ENCODE measurements around the gene ACTA2.

Gene ACTA2

DNA sequence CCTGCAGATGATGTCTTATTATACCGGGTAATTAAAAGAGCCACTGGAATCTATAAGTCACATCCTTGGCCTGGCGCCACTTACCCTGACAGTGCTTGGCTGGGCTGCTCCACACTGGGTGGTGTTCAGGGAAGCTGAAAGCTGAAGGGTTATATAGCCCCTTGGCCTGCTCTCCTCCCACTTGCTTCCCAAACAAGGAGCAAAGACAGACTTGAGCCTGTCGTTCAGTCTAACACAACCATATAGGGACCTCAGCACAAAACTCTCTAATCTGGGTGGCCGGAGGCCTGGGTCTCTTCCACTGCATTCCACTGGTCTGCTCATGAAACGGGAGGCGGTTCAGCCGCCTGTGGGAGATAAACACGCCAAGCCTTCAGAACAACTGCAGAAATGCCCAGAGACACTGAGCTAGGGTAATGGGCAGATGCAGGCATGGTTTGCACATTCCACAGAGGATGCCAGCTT lies at the start of gene ACTA2:
ACTA2 (minus strand) TSS at position 127 of the 465 bp plus-strand sequence. CDS start 3,843 bp downstream, outside the sequence.
- DNase-seq (ENCODE audit: low spot score): no peak

DNA sequence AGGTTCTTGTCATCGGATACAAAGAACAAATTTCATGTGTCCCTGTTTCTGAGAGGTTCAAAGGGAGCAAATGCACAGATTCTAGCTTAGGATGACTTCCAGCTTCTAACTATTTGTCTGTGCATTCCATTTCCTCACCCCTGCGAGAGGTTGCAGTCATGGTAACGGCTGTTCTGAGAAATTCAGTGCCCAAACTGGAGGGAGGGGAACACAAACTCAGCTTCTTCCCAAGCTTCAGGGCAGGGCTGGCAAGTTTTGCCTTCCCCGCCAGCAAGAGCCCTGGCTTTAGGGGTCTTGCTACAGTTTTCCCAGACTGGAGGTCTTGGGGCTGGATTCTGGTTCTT lies 49.1 kb upstream of the ACTA2 start:
- no peak for DNase-seq (ENCODE audit: low spot score)

DNA sequence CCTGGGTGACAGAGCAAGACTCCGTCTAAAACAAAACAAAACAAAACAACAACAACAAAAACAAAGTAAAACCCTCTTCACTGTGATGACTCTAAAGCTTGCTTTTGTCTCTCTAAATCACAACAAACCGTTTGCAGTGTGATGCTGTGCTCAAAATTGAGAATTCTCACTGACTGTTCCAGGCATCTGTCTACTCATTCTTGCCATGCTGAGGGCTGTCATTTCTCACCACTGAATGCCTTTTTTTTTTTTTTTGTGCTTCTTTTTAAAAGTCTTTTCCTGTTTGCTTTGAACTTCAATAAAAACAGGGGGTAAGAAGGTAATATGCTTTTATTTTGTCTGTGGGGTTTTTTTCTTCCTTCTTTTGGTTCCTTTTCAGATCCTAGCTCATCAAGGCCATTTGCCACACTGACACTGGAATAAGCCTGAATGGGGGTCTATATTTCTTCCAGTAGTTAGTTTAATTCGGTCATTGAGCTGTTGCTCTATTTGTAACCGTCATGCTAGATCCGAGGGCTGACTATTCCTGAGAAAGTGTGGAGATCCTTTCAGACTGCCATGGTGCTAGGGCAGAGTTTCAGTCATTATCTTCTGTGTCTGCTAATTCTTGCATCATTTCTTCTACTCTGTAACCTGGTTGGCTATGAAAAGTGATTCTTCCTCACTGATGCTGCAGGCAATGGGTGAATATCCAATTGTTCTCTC lies 48.6 kb upstream of the ACTA2 start:
- no peak for DNase-seq (ENCODE audit: low spot score)

DNA sequence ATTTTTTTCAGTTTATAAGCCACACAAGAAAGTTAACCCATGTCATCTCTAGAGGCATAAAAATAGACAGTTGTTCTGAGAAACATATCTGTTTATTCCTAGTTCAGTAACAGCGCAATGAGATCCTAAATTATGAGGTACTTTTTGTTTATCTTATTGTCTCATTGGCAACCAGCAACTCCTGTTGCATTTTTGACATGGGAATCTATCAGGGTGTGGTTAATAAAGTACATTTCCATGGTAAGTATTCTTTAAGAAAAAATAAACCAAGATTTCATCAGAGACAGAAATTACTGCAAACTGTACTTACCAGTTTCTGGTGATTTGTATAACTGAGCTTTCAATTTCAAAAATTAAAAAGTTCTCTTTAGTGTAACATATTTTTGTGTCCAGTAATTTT lies 47.1 kb upstream of the ACTA2 start:
- no peak for DNase-seq (ENCODE audit: low spot score)

DNA sequence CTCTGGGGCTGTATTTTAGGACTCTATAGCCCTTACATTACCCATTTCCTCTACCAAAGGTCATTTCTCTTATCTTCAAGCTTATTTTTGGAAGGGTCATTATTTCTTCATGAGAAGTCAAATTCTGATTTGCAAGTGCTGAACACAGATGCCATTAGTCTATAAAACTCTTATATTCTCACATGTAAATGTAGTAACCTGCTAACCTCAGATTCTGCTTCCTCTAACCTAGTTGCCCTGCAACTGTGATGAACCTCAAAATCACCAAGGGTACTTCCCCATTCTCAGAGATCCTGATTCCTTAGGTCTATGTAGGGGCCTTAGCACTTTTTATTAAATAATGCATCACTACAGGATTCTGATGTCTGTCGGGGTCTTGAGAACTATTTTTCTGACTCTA lies 44.4 kb upstream of the ACTA2 start:
- no peak for DNase-seq (ENCODE audit: low spot score)

DNA sequence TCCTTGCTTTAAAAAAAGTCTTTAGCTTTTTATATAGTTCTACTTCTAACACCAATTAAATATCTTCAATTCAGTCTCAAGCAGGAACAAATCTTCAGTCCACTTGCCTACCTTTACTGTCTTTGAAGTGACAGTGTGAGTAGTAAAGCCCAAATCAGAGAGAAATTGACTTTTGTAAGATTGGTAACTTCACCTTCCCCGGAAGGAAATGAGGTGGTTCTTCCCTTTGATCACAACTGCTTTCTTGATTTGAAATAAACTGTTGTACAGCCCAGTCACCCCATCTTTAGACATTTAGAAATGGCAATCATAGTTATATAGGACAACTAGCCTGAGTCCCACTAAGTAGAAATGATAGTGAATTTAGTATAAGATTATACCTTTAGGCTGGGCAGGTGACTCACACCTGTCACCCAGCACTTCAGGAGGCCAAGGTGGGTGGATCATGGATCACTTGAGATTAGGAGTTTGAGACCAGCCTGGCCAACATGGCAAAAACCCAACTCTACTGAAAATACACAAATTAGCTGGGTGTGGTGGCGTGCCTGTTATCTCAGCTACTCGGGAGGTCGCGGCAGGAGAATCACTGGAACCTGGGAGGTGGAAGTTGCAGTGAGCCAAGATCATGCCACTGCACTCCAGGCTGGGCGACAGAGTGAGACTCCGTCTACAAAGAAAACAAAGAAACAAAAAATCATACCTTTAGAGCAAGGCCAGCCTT lies 42.7 kb upstream of the ACTA2 start:
- no peak for DNase-seq (ENCODE audit: low spot score)

DNA sequence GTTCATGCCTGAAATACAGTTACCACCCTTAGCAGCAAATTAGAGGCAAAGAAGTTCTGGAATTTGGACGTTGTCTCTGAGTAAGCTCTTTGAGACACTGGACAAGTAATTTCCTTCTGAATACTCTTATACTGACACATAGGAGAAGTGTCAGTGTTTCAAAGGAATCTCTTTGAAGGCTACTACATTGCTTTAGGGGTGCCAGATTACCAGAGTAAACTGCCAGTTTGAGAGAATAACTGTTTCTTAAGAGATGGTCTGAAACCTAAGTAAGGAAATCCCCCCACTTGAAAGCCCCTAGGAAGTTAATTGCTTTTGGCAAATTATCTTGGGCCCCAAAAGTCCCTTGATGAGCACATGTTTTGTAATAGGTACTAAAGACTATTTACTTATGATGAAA lies 41.4 kb upstream of the ACTA2 start:
- DNase-seq (ENCODE audit: low spot score): peak; percentile 80

DNA sequence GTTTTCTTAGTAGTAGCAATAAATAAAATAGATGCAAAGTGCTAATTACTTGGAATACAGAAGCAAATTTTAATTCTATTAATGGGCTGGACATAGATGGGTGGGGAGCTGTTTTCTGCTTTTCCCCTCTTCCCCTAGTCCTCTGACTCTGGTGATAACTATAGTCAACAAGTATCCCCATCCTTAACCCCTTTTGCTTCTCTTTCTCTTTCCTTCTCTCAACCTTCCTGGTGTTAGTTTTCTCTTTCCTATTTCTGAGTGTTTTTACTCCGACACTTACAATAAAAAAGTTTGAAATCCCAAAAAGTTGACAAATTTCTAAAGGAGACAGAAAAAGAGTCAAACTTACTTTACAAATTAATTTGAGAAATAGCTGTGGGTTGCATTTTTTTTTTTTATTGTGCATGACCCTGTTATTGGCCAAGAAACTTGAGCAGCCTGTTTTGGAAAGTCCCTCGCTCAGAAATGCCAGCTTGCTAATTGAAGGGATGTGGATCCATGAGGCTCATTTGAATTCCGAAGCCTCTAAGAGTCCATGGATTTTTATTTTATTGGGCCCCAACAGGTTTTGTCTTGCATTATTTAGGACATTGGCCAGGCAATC lies 40.5 kb upstream of the ACTA2 start:
- peak; percentile 15 for DNase-seq (ENCODE audit: low spot score)

DNA sequence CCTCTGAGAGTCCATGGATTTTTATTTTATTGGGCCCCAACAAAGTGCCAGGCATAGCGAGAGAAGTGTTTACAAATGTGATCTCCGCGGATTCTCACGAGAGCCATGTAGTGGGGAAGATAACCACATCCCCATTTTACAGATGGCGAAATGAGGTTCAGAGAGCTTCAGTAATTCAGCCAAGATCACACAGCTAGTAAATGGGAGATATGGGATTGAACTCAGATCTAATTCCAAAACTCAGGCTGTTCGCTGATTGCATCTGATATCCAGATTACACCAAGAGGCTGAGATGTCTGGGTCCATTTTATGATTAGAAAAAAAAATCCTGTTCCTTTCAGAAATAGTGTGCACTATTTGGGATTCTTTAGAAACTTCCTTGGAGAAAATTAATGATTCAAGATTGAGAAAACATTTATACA lies 39.3 kb upstream of the ACTA2 start:
- DNase-seq (ENCODE audit: low spot score): peak; percentile 62

DNA sequence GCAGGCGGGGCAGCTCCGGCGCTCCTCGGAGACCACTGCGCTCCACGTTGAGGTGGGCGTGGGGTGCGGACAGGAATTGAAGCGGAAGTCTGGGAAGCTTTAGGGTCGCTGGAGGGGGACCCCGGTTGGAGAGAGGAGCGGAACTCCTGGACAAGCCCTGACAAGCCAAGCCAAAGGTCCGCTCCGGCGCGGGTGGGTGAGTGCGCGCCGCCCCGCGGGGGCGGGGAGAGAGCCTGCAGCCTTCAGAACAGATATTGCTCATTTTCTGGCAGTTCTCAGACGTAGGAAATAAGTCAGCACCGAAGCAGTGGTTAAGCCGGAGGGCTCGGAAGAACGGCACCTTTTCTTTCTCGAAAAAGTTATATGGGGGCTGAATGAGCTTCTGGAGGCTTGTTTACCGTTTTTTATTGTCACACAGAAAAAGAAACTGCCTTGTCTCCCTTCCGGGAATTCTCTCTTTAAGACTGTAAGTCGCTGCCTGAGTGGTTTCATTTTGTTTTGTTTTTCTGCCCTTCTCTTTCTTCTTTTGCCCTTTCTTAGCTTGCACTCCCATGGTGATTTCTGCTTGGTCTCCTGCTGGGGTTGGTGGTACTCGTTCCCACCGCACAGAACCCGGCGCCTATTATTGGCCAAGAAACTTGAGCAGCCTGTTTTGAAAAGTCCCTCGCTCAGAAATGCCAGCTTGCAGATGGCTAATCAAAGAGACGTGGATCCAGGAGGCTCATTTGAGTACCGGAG lies 38.8 kb upstream of the ACTA2 start:
- peak; percentile 86 for DNase-seq (ENCODE audit: low spot score)

DNA sequence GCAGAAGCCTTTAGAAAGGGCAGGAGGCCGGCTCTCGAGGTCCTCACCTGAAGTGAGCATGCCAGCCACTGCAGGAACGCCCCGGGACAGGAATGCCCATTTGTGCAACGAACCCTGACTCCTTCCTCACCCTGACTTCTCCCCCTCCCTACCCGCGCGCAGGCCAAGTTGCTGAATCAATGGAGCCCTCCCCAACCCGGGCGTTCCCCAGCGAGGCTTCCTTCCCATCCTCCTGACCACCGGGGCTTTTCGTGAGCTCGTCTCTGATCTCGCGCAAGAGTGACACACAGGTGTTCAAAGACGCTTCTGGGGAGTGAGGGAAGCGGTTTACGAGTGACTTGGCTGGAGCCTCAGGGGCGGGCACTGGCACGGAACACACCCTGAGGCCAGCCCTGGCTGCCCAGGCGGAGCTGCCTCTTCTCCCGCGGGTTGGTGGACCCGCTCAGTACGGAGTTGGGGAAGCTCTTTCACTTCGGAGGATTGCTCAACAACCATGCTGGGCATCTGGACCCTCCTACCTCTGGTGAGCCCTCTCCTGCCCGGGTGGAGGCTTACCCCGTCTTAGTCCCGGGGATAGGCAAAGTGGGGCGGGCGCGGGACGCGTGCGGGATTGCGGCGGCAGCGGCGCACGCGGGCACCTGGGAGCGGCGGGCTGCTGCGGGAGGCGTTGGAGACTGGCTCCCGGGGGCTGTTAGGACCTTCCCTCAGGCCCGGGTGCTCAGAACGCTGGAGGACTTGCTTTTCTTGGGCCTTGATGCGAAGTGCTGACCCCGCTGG lies 38.0 kb upstream of the ACTA2 start, which contains the start of gene FAS:
FAS (plus strand) TSS at position 415 of the 777 bp plus-strand sequence; CDS start at position 494, 79 bp downstream.
- peak; percentile 80 for DNase-seq (ENCODE audit: low spot score)

DNA sequence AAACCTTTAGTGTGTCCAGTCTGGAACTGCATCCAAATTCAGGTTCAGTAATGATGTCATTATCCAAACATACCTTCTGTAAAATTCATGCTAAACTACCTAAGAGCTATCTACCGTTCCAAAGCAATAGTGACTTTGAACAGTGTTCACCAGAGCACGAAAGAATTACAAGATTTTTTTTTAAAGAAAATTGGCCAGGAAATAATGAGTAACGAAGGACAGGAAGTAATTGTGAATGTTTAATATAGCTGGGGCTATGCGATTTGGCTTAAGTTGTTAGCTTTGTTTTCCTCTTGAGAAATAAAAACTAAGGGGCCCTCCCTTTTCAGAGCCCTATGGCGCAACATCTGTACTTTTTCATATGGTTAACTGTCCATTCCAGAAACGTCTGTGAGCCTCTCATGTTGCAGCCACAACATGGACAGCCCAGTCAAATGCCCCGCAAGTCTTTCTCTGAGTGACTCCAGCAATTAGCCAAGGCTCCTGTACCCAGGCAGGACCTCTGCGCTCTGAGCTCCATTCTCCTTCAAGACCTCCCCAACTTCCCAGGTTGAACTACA lies 37.3 kb upstream of the ACTA2 start:
- DNase-seq (ENCODE audit: low spot score): peak; percentile 16

DNA sequence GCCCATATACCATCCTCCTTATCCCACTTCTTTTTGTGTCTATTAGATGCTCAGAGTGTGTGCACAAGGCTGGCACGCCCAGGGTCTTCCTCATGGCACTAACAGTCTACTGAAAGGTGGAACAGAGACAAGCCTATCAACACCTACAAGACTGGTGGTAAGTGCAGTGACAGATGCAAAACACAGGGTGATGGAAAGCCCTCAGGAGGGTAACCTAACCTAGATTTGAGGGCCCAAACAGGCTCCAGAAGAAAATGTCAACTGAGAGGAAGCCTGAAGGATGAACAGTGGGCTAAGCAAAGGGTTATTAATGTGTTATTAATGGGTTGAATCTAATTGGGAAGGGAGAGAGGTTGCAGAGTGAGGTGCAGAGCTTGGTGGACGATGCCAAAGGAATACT lies 36.9 kb upstream of the ACTA2 start:
- DNase-seq (ENCODE audit: low spot score): no peak

DNA sequence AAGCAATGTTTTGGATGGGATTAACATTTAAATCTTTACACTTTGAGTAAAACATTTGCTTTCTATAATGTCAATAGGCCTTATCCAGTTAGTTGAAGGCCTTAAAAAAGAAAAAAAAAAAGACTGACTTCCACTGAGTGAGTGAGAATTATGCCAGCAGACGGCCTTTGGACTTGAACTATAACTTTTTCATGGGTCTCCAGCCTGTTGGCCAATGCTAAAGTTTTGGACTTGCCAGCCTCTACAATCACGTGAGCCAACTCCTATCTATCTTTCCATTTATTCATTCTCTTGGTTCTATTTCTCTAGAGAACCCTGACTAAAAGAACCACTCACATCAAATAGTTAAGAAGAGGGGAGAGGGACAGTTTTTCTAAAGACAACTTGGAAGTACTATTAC lies 35.3 kb upstream of the ACTA2 start:
- DNase-seq (ENCODE audit: low spot score): no peak

DNA sequence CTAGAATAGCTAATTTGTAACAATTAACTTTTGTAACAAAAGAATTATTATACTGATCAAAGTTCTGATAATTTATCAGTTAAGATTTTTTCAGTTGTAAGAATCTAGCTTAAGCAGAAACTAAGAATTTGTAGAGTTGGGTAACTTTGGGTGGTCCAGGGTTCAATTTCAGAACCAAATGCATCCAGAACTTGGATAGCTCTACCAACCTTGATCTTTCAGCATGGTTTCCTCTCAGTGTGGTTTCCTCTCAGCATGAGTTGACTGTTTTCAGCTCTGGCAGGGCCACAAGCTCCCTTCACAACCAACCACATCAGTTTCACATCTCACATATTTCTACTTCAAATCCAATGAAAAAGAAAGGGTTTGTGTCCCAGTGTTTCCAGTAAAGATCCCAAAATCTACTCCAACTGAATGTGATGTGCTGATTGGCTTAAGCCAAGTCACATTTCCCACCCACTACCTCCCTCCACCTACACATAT lies 34.7 kb upstream of the ACTA2 start:
- DNase-seq (ENCODE audit: low spot score): no peak

DNA sequence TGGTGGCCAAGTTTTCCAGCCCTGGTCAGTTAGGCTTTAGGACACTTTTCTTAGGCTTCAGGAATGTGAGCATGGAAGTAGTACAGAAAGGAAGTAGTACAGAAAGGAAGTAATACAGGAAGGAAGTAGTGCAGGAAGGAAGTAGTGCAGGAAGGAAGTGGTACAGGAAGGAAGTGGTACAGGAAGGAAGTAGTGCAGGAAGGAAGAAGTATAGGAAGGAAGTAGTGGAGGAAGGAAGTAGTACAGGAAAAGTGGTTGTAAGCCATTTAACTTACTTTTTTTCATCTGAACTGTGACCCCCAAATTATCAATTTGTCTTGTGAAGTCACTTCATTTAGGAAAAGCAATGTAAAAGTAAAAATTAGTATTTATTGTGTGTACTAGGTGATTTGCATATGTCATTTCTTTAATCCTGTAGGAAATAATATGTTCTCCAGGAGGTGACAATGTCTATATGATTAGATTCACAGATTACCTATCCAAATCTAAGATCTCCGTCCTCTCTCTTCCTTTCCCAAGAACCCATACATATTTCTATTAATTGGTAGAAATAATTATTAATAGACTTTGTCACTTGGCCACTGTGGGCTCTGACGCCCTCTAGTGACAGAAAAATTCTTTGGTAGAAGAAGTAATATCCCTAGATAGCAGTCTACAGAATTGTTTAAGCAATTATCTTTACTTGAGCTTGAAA lies 34.1 kb upstream of the ACTA2 start:
- DNase-seq (ENCODE audit: low spot score): peak; percentile 37

DNA sequence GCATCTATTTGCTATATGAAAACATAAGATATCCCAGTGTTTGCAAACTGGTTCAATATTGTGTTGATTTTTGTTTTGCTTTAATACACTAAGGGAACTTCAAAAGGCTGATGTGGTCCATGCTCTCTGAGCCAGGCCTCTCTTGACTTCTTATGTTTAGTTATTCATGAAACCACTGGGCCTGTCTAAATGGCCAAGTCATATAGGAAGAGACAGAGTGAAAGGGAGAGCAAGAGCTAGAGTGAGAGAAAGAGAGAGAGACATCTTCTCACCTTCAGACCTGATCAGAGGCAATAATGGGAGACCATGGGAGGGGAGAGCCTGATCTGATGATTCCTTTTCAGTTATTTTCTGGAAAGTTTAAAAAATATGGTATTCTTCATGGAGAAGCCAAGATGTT lies 32.0 kb upstream of the ACTA2 start:
- no peak for DNase-seq (ENCODE audit: low spot score)

DNA sequence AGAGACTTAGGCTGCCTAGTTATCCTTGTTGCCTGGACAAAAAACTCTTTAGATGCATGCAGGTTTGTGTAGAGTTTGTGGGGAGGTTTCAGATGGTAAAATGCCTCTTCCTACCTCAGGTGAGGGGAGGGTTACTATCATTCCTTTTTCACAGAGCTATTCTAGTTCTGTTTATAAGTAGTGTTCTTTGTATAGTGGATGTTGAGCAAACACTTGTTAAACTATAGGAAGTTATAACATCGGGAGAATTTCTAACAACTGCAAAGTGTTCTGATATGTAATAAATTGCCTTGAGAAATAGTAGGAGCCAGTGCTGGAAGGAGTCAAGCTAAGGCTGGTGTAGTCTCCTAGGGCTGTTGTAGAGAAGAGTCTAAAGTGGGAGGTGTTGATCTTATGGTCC lies 31.4 kb upstream of the ACTA2 start:
- DNase-seq (ENCODE audit: low spot score): no peak

DNA sequence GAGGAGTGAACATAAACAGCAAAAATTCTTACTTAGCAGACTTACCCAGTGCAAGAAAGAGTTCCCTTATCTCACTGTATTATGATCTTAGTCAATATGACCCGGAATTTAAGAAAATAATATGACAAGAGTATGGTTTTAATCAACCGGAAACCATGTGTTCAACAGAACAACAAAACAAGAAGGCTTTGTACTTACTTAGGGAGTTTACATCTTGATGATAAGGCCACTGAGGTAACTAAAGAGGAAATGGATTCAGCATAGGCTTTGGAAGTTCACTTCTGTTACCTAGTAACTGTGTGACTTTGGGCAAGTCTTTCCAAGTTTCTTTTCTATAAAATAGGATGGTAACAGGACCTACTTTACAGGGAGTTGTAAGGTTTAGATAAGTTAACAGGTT lies 30.6 kb upstream of the ACTA2 start:
- no peak for DNase-seq (ENCODE audit: low spot score)

DNA sequence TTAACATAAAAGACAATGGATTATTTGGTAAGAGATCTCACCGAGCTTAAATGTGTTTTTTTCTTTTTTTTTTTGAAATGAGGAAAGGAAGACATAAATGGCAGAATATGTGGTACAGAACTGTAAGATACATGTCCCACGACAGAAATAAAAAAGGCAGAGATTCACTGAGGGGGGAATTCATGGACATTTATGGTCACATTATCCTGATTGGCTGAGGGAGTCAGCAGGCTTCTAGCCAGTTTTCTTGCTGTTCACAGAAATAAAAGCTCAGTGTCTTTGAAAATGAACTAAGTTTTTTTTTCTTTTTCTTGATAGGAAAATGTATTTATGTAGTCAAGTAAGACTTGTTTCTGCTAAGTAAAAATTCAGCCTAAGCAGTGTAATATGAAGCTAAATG lies 29.8 kb upstream of the ACTA2 start:
- DNase-seq (ENCODE audit: low spot score): no peak

DNA sequence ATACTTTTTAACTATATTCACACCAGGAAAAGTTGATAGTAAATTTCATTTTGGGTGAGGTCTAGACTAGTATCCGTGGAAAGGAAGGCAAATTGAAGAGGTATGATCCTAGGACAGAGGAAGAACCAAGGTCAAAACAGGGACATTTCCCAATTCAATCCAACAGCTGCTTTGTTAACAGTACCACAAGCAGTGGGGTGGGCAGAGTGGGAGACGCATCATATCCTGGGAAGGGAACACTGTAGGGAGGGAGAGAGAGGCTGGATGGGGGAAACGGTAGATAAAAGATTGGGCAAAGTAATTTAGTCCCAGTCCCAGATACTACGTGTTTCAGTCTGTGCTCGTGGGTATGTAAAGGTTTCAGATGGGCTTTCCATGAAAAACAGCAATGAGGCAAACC lies 28.9 kb upstream of the ACTA2 start:
- DNase-seq (ENCODE audit: low spot score): no peak
